ENCODE measurements around the gene EPHX1.

Gene EPHX1

DNA sequence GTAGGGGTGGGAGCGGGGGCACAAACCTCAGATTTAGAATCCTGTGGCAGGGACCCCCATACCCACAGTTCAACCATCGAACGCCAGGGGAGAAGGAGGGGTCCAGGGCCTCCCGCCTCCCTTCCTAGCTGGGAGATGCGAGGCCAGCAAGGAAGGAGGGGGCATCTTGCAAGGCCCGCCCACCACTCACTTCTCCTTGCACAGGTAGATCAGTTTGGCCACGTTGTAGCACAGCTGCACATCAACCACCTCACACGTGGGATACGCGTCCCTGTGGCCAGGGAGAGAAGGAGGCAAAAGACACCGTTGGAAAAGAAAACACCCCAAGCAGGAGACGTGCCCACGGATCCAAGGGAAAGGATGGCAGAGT is 52.6 kb downstream of the EPHX1 start:
- no peak for DNase-seq

DNA sequence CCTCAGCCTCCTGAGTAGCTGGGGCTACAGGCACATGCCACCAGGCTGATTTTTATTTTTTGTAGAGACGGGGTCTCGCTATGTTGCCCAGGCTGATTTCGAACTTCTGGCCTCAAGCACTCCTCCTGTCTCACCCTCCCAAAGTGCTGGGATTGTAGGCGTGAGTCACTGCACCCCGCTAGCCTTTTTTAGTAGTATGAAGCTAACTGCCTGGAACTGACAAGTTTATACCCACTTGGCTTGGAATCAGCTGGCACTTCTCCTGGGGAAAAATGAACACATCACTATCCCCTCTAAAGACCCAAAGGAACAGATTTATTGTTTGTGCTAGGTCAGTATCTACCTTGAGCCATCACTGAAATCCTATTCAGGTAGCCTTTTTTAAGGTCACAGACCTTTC is 53.2 kb downstream of the EPHX1 start:
- DNase-seq = no peak

DNA sequence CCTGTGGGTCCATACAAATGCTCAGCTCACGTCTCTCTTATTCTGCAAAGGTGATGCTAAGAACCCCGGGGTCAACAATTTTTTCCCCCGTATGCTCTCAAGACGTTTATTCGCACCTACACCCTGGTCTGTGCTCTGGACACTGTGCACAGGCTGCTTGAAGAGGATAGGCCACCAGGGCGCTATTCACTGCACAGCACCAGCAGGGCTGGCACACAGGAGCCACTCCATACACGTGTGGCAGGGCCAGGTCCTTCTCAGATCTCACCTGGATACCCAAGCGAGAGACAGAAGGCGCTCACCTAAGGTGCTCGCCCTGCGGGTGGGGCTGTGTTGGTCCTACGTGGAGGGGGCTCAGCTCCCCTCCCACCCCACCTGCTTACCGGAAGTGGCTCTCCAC is 55.6 kb downstream of the EPHX1 start:
- no peak for DNase-seq

DNA sequence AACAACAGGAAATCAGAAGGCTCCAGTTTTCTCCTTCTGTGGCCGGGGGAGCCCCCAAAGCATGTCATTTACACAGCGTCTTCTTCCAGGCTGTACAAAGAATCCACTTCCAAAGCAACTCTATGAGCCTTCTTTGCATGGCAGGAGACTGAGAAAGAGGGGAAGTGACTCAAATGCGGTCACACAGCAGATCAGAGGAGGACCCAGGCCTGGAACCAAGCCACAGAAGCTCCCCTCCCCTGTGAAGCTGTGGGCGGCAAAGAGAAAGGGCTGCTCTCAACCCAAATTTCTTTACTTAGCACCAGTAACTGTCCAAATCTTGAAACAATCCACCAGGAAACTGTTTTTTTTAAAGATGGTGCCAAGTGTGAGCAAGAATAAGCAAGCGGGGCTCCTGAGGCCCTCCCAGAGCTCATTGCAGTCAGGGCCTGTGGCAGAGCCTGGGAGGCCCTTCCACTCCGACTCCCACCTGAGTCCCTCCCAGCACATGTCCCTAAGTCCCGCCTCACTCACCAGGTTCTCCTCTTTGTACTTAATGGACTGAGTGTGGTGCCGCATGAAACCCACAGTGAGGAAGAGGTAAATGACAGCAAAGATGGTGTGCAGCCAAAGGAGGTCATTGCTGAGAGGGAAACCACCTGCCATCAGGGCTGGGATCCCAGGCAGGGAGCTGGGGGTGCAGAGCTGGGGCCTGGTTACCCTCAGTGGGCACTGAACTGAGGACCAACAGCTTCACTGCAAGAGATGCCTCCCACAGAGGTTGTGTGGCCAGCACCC is 56.3 kb downstream of the EPHX1 start:
- DNase-seq = peak in 4 of 5 donors; percentile 50 to 72 (median 52)

DNA sequence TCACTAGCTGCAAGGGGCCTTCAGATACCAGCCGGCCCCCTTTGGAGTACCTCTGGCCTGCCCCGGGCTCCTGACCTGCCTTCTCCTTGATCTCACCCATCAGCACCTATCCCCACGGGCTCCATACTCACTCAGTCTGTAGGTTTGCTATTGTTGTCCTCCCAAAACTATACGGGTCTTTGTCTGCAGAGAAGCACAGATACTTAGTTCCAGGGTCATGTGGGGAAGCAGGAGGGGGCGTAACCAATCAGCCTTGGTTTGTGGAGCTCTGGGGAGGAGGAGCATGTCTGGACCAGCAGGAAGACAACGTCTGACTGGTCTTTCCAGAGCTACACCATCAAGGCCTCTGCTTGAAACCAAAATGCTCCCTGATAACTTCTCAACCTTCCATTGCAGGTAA is 57.1 kb downstream of the EPHX1 start:
- no peak for DNase-seq

GRCh38 chr1:225868631-225869330 is 58.9 kb downstream of the EPHX1 start:
- no peak for DNase-seq

- DNase-seq = no peak
Observed at GRCh38 chr1:225870911-225871310, 61.0 kb downstream of the EPHX1 start.

DNA sequence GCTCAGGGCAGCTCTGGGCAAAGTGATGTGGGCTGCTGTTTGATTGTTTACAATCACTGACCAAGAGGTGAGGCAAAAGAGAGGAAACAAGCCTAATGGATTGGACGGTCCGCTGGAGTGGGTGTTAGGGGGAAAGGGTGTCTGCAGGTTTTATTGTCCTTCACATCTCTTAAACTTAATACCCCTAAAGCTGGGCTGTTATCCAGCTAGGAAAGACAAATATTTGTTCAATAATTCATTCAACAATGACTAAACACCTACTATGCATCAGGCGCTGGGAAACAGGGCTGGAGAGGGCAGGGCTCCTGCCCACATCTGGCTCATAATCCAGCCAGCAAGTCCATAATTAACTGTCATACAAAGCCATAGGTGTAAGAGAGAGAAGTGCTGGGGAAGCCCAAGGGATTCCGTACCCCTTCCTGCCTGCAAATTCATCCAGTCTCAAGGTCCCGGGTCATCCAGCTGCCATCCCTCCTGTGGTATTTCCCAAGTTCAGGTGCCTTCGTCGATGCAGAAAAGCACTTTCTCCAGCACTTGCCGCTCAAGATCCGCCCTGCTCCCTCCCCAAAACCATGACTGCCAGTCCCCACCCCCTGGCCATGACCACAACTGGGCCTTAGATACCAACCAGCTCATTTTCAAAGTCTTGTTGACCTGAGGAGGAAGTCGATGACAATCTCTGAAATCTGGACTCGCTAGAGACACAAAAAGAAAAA is 61.6 kb downstream of the EPHX1 start:
- no peak for DNase-seq

- DNase-seq = no peak
Observed at GRCh38 chr1:225872075-225872430, 62.1 kb downstream of the EPHX1 start.

DNA sequence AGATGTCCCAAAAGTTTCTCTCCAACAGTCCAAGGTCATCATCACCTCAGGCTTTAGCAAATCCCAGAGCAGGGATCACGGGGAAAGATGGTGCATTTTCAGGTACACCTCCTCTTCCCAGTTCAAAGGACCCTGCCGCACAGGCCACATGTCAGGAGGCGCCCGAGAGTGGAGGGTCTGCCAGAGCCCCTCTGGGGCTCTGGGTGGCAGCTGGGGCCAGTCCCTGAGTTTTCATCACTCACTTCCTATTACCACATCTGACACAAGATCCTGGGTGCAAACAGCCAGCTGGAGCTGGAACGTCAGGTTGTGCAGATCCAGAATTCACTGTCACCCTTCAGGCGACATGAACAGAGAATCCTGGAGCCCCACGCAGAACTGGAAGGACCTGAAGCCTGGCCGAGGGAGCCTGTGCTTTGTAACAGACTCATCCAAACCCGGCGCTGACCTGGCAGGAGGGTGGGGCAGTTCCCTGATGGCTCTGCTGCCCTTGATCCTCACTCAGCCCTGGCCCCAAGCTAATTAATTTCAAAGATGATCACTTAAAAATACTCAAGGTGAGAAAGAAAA is 63.4 kb downstream of the EPHX1 start:
- no peak for DNase-seq

DNA sequence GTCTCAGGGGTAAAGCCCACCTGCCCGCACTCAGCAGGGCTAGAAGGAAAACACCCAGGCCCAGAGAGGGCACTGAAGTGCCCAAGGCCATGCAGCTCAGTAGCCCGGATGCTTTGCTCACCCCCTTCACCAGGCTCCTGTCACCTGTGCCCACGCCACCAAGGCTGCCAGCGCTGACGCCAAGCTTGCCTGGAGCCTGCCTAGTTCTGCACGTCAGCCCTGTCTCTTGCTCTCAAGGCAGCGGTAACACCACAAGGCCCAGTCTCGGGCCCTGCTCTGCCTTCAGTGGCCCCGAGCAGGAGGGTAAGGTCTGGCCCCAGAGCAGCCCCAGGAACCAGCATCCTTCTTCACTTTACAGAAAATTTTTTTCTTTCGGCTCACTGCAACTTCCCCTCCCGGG is 64.5 kb downstream of the EPHX1 start:
- no peak for DNase-seq

DNA sequence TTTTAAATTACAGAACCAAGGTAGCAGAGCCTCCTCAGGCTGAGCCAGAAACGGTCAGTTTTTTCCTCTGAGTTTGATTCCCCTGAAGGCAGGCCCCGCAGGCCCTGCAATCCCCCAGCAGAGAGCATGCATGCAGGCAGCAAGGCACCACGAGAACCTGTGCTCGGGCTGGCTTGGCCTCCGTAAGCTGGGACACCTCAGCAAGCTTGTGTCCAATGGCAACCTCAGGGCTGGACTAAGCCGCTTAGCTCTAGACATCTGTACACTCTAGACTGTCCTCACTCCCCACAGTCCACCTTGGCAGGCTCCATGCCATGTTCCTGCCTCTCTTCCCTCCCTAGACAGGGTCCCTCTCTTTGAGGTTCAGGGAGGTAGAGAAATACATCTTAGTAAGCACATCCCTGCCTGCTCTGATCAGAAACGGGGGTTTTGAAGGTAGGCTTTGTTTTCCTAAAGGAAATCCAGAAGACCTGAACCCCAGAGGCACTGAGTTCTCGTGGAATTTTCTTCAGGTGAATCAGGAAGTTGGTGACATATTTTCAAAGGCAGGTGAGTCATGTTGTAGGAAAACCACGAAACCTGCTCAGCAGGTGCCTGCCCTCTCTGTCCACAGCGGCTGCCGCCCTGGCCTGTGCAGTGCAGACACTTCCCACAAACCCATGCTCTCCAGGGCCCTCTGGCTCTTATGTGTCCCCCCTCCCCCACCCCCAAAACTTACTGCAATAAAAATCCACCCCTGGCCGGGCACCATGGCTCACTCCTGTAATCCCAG is 65.3 kb downstream of the EPHX1 start:
- DNase-seq = no peak

GRCh38 chr1:225876900-225877510 is 67.1 kb downstream of the EPHX1 start:
- no peak for DNase-seq

- no peak for DNase-seq
Observed at GRCh38 chr1:225877580-225877979, 67.7 kb downstream of the EPHX1 start.

DNA sequence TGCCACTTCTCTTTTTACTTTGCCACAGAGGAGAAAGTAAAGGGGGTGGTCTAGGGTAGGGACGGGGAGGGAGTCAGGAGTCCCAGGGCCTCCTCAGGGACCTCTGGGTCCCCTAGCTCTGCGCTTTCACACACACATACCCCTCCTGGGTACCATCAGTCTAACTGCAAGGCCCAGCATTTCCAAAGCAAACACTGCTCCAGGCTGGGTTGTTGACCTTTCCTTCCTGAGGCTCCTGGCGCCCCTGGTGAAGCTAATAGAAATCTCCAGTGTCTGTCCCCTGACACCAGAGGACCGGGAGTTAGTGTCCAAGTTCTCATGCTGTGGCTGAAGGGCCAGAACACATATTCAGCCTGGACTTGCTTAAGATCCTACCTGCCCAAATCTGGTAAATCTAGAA is 68.4 kb downstream of the EPHX1 start:
- DNase-seq = no peak

GRCh38 chr1:225879521-225880221 is 69.7 kb downstream of the EPHX1 start:
- DNase-seq = peak in 2 of 5 donors; percentile 20 to 22

GRCh38 chr1:225880222-225880588 is 70.3 kb downstream of the EPHX1 start:
- no peak for DNase-seq

GRCh38 chr1:225880636-225881035 is 70.7 kb downstream of the EPHX1 start:
- DNase-seq = no peak

GRCh38 chr1:225881081-225881958 is 71.4 kb downstream of the EPHX1 start:
- peak in 3 of 5 donors; percentile 35 to 65 (median 40) for DNase-seq

DNA sequence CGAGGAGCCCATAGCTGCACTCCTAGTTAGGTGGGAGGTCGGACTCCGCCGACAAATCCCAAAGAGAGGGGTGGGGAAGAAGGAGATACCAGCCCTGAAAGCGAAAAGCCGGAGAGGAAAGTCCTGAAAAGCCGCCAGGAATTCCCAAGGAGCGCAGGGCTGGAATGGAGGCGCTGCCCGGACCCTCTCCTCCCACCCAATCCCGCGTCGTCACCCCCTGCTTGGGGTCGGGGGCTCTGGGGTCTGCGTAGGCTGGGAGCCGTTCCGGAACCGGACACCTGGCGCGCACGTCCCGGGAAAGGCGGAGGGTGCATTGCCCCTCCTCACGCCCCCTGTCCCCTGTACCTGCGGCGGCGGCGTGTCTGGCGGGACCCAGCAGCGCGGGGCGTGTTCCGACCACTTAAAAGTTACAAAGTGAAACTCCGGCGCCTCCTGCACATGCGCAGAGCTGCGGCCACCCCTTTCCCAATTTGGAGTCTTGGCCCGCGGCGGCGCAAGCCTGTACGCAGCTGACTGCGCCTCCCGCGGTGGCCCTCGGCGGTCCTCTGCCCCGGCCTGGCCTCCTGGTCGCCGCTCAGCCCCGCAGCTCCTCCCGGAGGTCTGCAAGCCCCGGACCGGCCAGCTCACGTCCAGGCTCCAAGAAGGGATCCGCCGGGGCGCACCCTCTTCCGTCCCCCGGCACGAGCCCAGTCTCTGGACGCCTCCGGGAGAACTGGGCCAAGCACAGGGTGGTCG is 72.2 kb downstream of the EPHX1 start, which contains the start of gene TMEM63A:
Gene TMEM63A (minus strand): TSS at position 422 of the 735 bp plus-strand sequence. CDS start 4,800 bp downstream, outside the sequence.
- DNase-seq = peak; percentile 83 to 90 (median 86)

Data from T-helper 1 cell (primary cell).